Cardiac septum (tissue), 1 donor: ENCODE measurements around the gene FBXL22. TPM values are rescaled to one million over a fixed set of nuclear protein-coding genes. Genes with fewer than 3 reads are reported as not detected.

Experiments
- DNase-seq: peaks from one replicate; pipeline ENCODE4 v3.0.0-alpha.2; 2020; ENCODE audit warnings: low spot score
- intact Hi-C: fragments of 100-400 bp; cut with DNase I; formaldehyde crosslinking; loops from one replicate; pipeline ENCODE4 v1.14.0; 2022
- long read RNA-seq: library from polyadenylated mRNA; unstranded; transcript quantifications from one replicate; pipeline ENCODE4 v2.0.0, GENCODE V29; 2021
- total RNA-seq: library from RNA; stranded (reverse); fragmentation: NEBNext Ultra II Directional; extraction: Animal tissue kit (Norgen Biotek cat#: 25700); gene quantifications from one replicate; pipeline ENCODE4 v1.2.1, GENCODE V29; 2021
- donor health status: DM: no; HTN: no; CAD: no.

The FBXL22 gene
- total RNA-seq: 23.1 TPM
- long read RNA-seq, transcript FBXL22-204 (2 exons, 729 nt): major isoform, 16 of 33 reads
- long read RNA-seq, partial matches to known transcripts: 0 of 33 reads
- long read RNA-seq, other reads (novel, unspliced or antisense): 14 of 33 reads

- intact Hi-C loops: loop anchor here (2.0 kb wide), 1 partner anchor 94 kb away; no protein-coding TSS in a partner anchor
- DNase-seq: peak; percentile 82
Observed at GRCh38 chr15:63597038-63597790, at the start of gene FBXL22. Gene FBXL22 (plus strand): TSS chr15:63597387. CDS start chr15:63597393, 6 bp downstream.

- no peak for DNase-seq
- intact Hi-C loops: loop anchor here (5.0 kb wide), 1 partner anchor 49 kb away; the partner anchor contains the start of gene USP3
Observed at GRCh38 chr15:63551400-63551799, 45.8 kb upstream of the FBXL22 start.

GRCh38 chr15:63553388-63553791 lies 43.8 kb upstream of the FBXL22 start:
- intact Hi-C loops: loop anchor here (5.0 kb wide), 1 partner anchor 51 kb away; the partner anchor contains the start of gene USP3
- no peak for DNase-seq

GRCh38 chr15:63554337-63554927 lies 42.8 kb upstream of the FBXL22 start:
- no peak for DNase-seq
- intact Hi-C loops: loop anchor here (5.0 kb wide), 1 partner anchor 52 kb away; the partner anchor contains the start of gene USP3

- DNase-seq: no peak
- intact Hi-C loops: no loop called here
Observed at GRCh38 chr15:63555507-63555906, 41.7 kb upstream of the FBXL22 start.

GRCh38 chr15:63556246-63556645 lies 40.9 kb upstream of the FBXL22 start:
- intact Hi-C loops: no loop called here

GRCh38 chr15:63556736-63557135 lies 40.5 kb upstream of the FBXL22 start:
- no peak for DNase-seq
- intact Hi-C loops: no loop called here

More at GRCh38 chr15:63556246-63556645, 40.9 kb upstream of the FBXL22 start:
- DNase-seq: no peak

- intact Hi-C loops: no loop called here
Observed at GRCh38 chr15:63559753-63560152, 37.4 kb upstream of the FBXL22 start.

GRCh38 chr15:63560741-63561448 lies 36.3 kb upstream of the FBXL22 start:
- no peak for DNase-seq

More at GRCh38 chr15:63559753-63560152, 37.4 kb upstream of the FBXL22 start:
- DNase-seq: no peak

GRCh38 chr15:63564093-63564492 lies 33.1 kb upstream of the FBXL22 start:
- DNase-seq: no peak
- intact Hi-C loops: no loop called here

More at GRCh38 chr15:63560741-63561448, 36.3 kb upstream of the FBXL22 start:
- intact Hi-C loops: no loop called here

- intact Hi-C loops: no loop called here
Observed at GRCh38 chr15:63565536-63566186, 31.5 kb upstream of the FBXL22 start.

GRCh38 chr15:63572749-63573464 lies 24.3 kb upstream of the FBXL22 start:
- no peak for DNase-seq
- intact Hi-C loops: no loop called here

More at GRCh38 chr15:63565536-63566186, 31.5 kb upstream of the FBXL22 start:
- DNase-seq: no peak

- no peak for DNase-seq
- intact Hi-C loops: no loop called here
Observed at GRCh38 chr15:63573533-63573932, 23.7 kb upstream of the FBXL22 start.

GRCh38 chr15:63575312-63575711 lies 21.9 kb upstream of the FBXL22 start:
- intact Hi-C loops: no loop called here

GRCh38 chr15:63576441-63576840 lies 20.7 kb upstream of the FBXL22 start:
- DNase-seq: no peak

More at GRCh38 chr15:63575312-63575711, 21.9 kb upstream of the FBXL22 start:
- DNase-seq: no peak

GRCh38 chr15:63582179-63582578 lies 15.0 kb upstream of the FBXL22 start:
- DNase-seq: no peak
- intact Hi-C loops: no loop called here

More at GRCh38 chr15:63576441-63576840, 20.7 kb upstream of the FBXL22 start:
- intact Hi-C loops: no loop called here

GRCh38 chr15:63582718-63583426 lies 14.3 kb upstream of the FBXL22 start:
- intact Hi-C loops: no loop called here
- no peak for DNase-seq

GRCh38 chr15:63586790-63587189 lies 10.4 kb upstream of the FBXL22 start:
- intact Hi-C loops: no loop called here
- DNase-seq: no peak
